Glutamatergic neuron (in vitro differentiated cells): ENCODE data around the gene NCAPG2. TPM values are rescaled to one million over a fixed set of nuclear protein-coding genes. Genes with fewer than 3 reads are reported as not detected.

Experiments
- DNase-seq: peaks from one replicate; pipeline ENCODE4 v3.0.0; 2022
- H3K27ac Mint-ChIP-seq: one replicate; pipeline ENCODE4 v1.8.0; 2020; ENCODE audit warnings: mild to moderate bottlenecking, mixed read lengths, inconsistent platforms; ENCODE audit not compliant: unreplicated experiment
- H3K27me3 Mint-ChIP-seq: one replicate; pipeline ENCODE4 v1.8.0; 2020; ENCODE audit warnings: mild to moderate bottlenecking, moderate library complexity, mixed read lengths, inconsistent platforms; ENCODE audit not compliant: unreplicated experiment
- H3K36me3 Mint-ChIP-seq: one replicate; pipeline ENCODE4 v1.8.0; 2020; ENCODE audit warnings: mild to moderate bottlenecking, mixed read lengths, inconsistent platforms; ENCODE audit not compliant: unreplicated experiment
- H3K4me1 Mint-ChIP-seq: one replicate; pipeline ENCODE4 v1.8.0; 2020; ENCODE audit warnings: mild to moderate bottlenecking, low read depth, mixed read lengths, inconsistent platforms; ENCODE audit not compliant: unreplicated experiment
- H3K4me3 Mint-ChIP-seq: one replicate; pipeline ENCODE4 v1.8.0; 2020; ENCODE audit warnings: mild to moderate bottlenecking, mixed read lengths, inconsistent platforms; ENCODE audit not compliant: unreplicated experiment
- H3K9me3 Mint-ChIP-seq: one replicate; pipeline ENCODE4 v1.8.0; 2020; ENCODE audit warnings: mild to moderate bottlenecking, moderate library complexity, mixed read lengths, inconsistent platforms; ENCODE audit not compliant: unreplicated experiment
- CTCF ChIP-seq: fragments of 200-600 bp; sonication (generic); IDR thresholded peaks from one replicate; pipeline ENCODE4 v1.5.0; 2021; ENCODE audit not compliant: partially characterized antibody, unreplicated experiment
- total RNA-seq: library from RNA; stranded (reverse); fragmentation: NEBNext Ultra II Directional; extraction: Animal tissue kit (Norgen Biotek cat#: 25700); gene quantifications from one replicate; pipeline ENCODE4 v1.2.1, GENCODE V29; 2021; ENCODE audit not compliant: unreplicated experiment

Gene NCAPG2
- total RNA-seq, 1 donor from 2014 or later: 27.2 TPM

- Mint-ChIP-seq H3K4me3 (no peak overlapping the region), H3K27ac (no peak overlapping the region), H3K9me3 (no peaks in the 10 kb centered on the region), H3K36me3 (no peaks in the 10 kb centered on the region), H3K27me3 (peaks cover 4% of the 10 kb centered on the region), H3K4me1 (peaks cover 3% of the 10 kb centered on the region)
- no peak for DNase-seq
- no peak for TF ChIP-seq CTCF
These were observed 88.6 kb downstream of the NCAPG2 start for GRCh38 chr7:158616050-158616449.

- DNase-seq: no peak
- Mint-ChIP-seq H3K27me3 (peaks cover 4% of the 10 kb centered on the region), H3K27ac (no peak overlapping the region), H3K4me1 (peaks cover 3% of the 10 kb centered on the region), H3K4me3 (no peak overlapping the region), H3K36me3 (no peaks in the 10 kb centered on the region), H3K9me3 (no peaks in the 10 kb centered on the region)
- no peak for TF ChIP-seq CTCF
These were observed 89.9 kb downstream of the NCAPG2 start for GRCh38 chr7:158614700-158615099.

GRCh38 chr7:158613481-158613880 lies 91.1 kb downstream of the NCAPG2 start:
- H3K36me3 Mint-ChIP-seq: no peaks in the 10 kb centered on the region
- no peak for TF ChIP-seq CTCF
- no peak for DNase-seq
- no peaks in the 10 kb centered on the region for H3K9me3 Mint-ChIP-seq
- no peak overlapping the region for H3K4me3 Mint-ChIP-seq
- H3K27ac Mint-ChIP-seq: no peak overlapping the region
- H3K4me1 Mint-ChIP-seq: peaks cover 3% of the 10 kb centered on the region
- H3K27me3 Mint-ChIP-seq: peaks cover 4% of the 10 kb centered on the region

- Mint-ChIP-seq H3K36me3 (no peaks in the 10 kb centered on the region), H3K27ac (no peak overlapping the region), H3K27me3 (peaks cover 4% of the 10 kb centered on the region), H3K9me3 (no peaks in the 10 kb centered on the region), H3K4me3 (no peak overlapping the region), H3K4me1 (peaks cover 3% of the 10 kb centered on the region)
- no peak for DNase-seq
- TF ChIP-seq CTCF: no peak
These were observed 92.1 kb downstream of the NCAPG2 start for GRCh38 chr7:158612546-158612945.

GRCh38 chr7:158611541-158611940 lies 93.1 kb downstream of the NCAPG2 start:
- no peak overlapping the region for H3K4me3 Mint-ChIP-seq
- H3K27me3 Mint-ChIP-seq: peaks cover 2% of the 10 kb centered on the region
- no peak overlapping the region for H3K27ac Mint-ChIP-seq
- H3K36me3 Mint-ChIP-seq: no peaks in the 10 kb centered on the region
- no peaks in the 10 kb centered on the region for H3K9me3 Mint-ChIP-seq
- peaks cover 3% of the 10 kb centered on the region for H3K4me1 Mint-ChIP-seq
- TF ChIP-seq CTCF: no peak
- no peak for DNase-seq
